ENCODE measurements around the gene ANO8.
"Not testable (repeated sequence)": the region's sequence is repeated elsewhere in the genome, so short reads cannot be mapped to it uniquely, and the experiment has no call there.

ANO8 gene

DNA sequence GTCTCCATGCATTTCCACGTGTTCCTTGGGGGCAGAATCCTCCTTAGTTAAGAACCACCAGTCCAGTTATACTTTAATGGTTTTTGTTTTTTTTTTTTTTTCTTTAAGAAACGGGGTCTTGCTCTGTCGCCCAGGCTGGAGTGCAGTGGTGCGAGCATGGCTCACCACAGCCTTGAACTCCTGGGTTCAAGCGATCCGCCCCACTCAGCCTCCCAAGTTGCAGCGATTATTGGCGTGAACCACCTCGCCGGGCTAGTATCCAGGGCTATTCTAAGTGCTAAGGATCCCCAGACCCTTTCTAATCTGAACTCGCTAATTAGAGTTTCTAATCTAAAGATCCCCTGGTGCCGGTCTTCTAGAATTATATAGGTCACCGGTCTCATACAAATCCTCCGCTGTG, 41.0 kb downstream of the ANO8 start:
- no peak for DNase-seq (ENCODE audit: low read depth, low spot score)

GRCh38 chr19:17292301-17293074, 42.2 kb downstream of the ANO8 start:
- DNase-seq (ENCODE audit: low read depth, low spot score): peak; percentile 61

DNA sequence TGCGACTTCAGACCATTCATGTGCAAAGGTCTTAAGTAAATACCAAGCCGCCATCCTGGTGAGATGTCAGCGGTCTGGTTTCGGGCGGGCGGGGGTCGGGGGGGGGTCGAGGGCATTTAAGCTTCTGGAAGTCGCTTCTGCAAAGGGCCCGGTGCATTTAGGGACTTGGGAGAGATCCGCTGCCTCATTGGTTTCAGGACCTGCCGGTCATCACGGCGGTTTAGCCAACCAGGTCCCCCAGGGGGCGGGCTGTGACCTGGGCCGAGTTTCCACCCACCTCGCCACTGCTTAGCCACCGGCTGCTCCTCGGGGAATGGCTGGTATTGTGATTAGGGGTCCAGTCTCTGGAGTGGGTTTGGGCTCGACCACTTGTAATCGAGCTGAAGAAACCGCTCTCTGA, 45.2 kb downstream of the ANO8 start:
- no peak for DNase-seq (ENCODE audit: low read depth, low spot score)

- DNase-seq (ENCODE audit: low read depth, low spot score): no peak
Observed at GRCh38 chr19:17286752-17287151, 47.9 kb downstream of the ANO8 start.

DNA sequence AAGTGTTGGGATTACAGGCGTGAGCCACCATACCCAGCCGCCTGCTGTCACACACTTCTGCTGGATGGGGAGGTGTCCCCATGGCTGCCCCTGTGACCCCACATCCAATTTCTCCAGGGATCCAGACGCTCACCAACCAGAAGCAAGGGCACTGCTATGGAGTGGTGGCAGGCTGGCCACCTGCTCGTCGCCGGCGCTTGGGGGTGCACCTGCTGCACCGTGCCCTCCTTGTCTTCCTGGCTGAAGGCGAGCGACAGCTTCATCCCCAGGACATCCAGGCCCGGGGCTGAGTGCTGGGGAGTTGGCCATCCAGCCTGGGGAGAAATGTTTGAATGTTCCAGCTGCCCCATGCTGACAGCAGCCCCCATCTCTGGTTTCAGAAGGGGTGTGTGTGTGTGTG, 48.4 kb downstream of the ANO8 start:
- DNase-seq (ENCODE audit: low read depth, low spot score): no peak

- no peak for DNase-seq (ENCODE audit: low read depth, low spot score)
Observed at GRCh38 chr19:17285415-17286135, 49.1 kb downstream of the ANO8 start.

DNA sequence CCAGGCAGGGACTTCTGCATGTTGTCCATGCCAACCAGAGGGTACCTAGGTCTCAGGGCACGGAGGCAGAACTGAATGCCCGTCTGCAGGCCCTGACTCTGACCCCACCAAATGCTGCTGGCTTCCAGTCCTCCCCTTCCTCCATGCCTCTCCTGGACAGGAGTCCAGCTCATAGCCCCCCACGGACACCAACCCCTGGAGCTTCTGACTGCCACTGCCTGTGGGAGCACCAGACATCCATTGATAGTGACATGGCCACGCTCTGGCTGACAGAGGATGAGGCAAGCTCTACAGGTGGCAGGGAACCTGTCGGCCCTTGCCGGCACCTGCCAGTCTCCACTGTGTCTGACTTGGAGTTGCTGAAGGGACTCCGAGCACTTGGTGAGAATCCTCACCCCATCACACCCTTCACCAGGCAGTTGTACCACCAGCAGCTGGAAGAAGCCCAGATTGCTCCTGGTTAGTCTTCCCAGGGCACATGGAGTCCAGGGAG, 51.1 kb downstream of the ANO8 start:
- no peak for DNase-seq (ENCODE audit: low read depth, low spot score)

DNA sequence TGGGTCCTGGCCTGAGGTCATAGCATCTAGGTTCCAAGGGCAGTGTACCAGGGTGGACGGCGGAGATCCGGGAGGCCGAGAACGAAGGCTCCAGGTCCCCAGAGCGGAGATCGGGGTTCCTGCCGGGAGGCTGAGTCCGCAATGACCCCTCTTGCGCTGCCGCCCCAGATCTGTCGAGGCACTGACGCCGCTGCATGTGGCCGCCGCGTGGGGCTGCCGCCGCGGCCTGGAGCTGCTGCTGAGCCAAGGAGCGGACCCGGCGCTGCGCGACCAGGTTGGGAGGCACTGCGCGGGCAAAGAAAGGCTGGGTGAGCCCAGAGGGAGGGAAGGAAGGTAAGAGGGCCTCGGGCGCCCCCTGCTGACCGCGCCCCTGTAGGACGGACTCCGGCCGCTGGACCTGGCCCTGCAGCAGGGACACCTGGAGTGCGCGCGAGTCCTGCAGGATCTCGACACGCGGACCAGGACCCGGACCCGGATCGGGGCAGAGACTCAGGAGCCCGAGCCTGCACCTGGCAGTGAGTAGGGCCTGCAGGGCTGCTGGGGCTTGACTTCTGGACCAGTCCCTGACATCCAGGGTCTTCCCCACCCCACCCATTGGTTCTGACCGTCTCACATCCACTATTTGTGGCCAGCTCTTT, 52.0 kb downstream of the ANO8 start:
- no peak for DNase-seq (ENCODE audit: low read depth, low spot score)

GRCh38 chr19:17281391-17282304, 53.0 kb downstream of the ANO8 start, which contains the start of gene ANKLE1:
ANKLE1 (plus strand) TSS chr19:17281901; CDS start chr19:17281921, 20 bp downstream.
- no peak for DNase-seq (ENCODE audit: low read depth, low spot score)

DNA sequence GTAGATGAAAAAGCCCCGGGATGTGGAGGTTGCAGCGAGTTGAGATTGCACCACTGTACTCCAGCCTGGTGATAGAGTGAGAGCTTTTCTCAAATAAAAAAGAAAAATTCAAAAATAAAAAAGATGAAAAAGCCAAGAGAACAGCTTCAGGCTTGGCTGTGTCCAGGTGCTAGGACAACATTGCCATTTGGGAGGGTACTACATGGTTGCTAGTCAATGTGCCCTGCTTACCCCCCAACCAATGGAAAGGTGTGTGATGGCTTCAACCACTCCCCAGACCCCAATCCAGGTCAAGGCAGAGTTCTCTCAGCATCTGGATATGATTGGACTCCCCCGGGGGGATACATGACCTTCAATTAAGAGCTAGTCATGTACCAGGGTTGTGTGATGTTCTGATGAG, 55.2 kb downstream of the ANO8 start:
- no peak for DNase-seq (ENCODE audit: low read depth, low spot score)

GRCh38 chr19:17275441-17276175, 59.0 kb downstream of the ANO8 start:
- no peak for DNase-seq (ENCODE audit: low read depth, low spot score)

DNA sequence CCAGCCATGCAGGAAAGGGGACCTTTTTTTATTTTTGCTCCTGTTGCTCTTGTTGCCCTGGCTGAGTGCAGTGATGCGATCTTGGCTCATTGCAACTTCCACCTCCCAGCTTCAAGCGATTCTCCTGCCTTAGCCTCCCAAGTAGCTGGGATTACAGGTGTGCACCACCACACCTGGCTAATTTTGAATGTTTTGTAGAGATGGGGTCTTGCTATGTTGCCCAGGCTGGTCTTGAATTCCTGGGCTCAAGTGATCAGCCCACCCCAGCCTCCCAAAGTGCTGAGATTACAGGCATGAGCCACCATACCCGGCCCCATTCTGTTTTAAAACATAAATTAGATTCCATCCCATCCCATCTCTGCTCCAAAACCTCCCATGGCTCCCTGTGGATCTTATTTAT, 59.8 kb downstream of the ANO8 start:
- DNase-seq (ENCODE audit: low read depth, low spot score): not testable (repeated sequence)
